Measurements from ENCODE around the gene CAVIN2.

DNA sequence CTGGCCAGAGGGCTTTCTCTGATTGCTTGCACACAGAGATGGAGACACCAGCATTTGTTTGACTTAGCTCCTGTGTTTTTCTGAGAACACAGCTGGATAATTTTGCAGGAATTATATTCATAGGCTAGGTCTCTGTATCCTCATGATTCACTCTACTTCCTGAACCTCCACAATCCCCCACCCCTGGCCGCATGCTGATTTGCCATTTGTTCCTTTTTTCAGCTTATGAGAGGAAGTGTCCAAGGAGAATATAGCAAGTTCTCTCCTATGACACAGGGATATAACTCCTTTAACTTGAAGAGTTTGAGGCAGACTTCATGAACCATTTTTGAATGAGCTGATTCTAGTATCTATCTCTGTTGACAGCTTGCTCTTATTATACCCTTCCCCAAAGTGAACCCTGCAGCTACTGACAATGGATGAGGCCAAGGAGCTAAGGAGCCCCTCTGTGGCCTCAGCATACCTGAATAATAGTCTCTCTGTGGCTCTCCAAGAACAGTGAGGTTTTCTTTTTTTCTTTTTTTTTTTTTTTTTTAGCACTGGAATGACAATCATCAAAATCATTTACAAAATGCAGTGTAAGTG lies 15.4 kb downstream of the CAVIN2 start:
- TF ChIP-seq, protein P1, sequence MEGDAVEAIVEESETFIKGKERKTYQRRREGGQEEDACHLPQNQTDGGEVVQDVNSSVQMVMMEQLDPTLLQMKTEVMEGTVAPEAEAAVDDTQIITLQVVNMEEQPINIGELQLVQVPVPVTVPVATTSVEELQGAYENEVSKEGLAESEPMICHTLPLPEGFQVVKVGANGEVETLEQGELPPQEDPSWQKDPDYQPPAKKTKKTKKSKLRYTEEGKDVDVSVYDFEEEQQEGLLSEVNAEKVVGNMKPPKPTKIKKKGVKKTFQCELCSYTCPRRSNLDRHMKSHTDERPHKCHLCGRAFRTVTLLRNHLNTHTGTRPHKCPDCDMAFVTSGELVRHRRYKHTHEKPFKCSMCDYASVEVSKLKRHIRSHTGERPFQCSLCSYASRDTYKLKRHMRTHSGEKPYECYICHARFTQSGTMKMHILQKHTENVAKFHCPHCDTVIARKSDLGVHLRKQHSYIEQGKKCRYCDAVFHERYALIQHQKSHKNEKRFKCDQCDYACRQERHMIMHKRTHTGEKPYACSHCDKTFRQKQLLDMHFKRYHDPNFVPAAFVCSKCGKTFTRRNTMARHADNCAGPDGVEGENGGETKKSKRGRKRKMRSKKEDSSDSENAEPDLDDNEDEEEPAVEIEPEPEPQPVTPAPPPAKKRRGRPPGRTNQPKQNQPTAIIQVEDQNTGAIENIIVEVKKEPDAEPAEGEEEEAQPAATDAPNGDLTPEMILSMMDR (IDR thresholded peaks at IDR 0.05; ENCODE audit: low read depth, low read length, poor library complexity, severe bottlenecking), result no peak
- no peak for TF ChIP-seq EZH2phosphoT487 (IDR thresholded peaks at IDR 0.05; ENCODE audit: borderline replicate concordance, low read length)
